ENCODE data around the gene CDH4. TPM values are rescaled to one million over a fixed set of nuclear protein-coding genes. Genes with fewer than 3 reads are reported as not detected.

Gene CDH4
- total RNA-seq, 1 experiment from 2014 or later: 3.8 TPM

GRCh38 chr20:61815678-61816077, 563.6 kb downstream of the CDH4 start:
- DNase-seq (ENCODE audit: low read depth): no peak

- DNase-seq (ENCODE audit: low read depth): no peak
These were observed 564.8 kb downstream of the CDH4 start for GRCh38 chr20:61816606-61817460.

- no peak for DNase-seq (ENCODE audit: low read depth)
These were observed 565.5 kb downstream of the CDH4 start for GRCh38 chr20:61817575-61817974.

- DNase-seq (ENCODE audit: low read depth): no peak
These were observed 566.9 kb downstream of the CDH4 start for GRCh38 chr20:61818746-61819573.

- DNase-seq (ENCODE audit: low read depth): no peak
These were observed 567.4 kb downstream of the CDH4 start for GRCh38 chr20:61819574-61819846.

- no peak for DNase-seq (ENCODE audit: low read depth)
These were observed 568.1 kb downstream of the CDH4 start for GRCh38 chr20:61819921-61820825.

- DNase-seq (ENCODE audit: low read depth): no peak
These were observed 569.7 kb downstream of the CDH4 start for GRCh38 chr20:61821735-61822134.

GRCh38 chr20:61822396-61822795, 570.3 kb downstream of the CDH4 start:
- no peak for DNase-seq (ENCODE audit: low read depth)

- no peak for DNase-seq (ENCODE audit: low read depth)
These were observed 571.2 kb downstream of the CDH4 start for GRCh38 chr20:61823242-61823641.

- no peak for DNase-seq (ENCODE audit: low read depth)
These were observed 576.8 kb downstream of the CDH4 start for GRCh38 chr20:61828891-61829290.

GRCh38 chr20:61829526-61829925, 577.5 kb downstream of the CDH4 start:
- DNase-seq (ENCODE audit: low read depth): no peak

- DNase-seq (ENCODE audit: low read depth): no peak
These were observed 578.3 kb downstream of the CDH4 start for GRCh38 chr20:61830241-61830930.

GRCh38 chr20:61830991-61831390, 578.9 kb downstream of the CDH4 start:
- no peak for DNase-seq (ENCODE audit: low read depth)

GRCh38 chr20:61832181-61832580, 580.1 kb downstream of the CDH4 start:
- no peak for DNase-seq (ENCODE audit: low read depth)

GRCh38 chr20:61833807-61834610, 581.9 kb downstream of the CDH4 start:
- no peak for DNase-seq (ENCODE audit: low read depth)

GRCh38 chr20:61835301-61835700, 583.2 kb downstream of the CDH4 start:
- DNase-seq (ENCODE audit: low read depth): peak; percentile 41

- DNase-seq (ENCODE audit: low read depth): no peak
These were observed 583.8 kb downstream of the CDH4 start for GRCh38 chr20:61835791-61836350.

GRCh38 chr20:61837200-61837599, 585.1 kb downstream of the CDH4 start:
- DNase-seq (ENCODE audit: low read depth): no peak

- no peak for DNase-seq (ENCODE audit: low read depth)
These were observed 587.3 kb downstream of the CDH4 start for GRCh38 chr20:61839223-61839911.

Measured in Daoy (cell line).